Neutrophil (primary cell): ENCODE results near the gene DNAH14.

ENCODE experiments used
- H3K27ac ChIP-seq: fragments of 200-600 bp; sonication (generic); 2 replicates; pipeline ENCODE4 v1.5.1; 2016; ENCODE audit warnings: mild to moderate bottlenecking, moderate library complexity
- H3K27me3 ChIP-seq: fragments of 200-600 bp; sonication (generic); 2 replicates; pipeline ENCODE4 v1.6.0; 2016; ENCODE audit warnings: mild to moderate bottlenecking
- H3K36me3 ChIP-seq: fragments of 200-600 bp; sonication (generic); 2 replicates; pipeline ENCODE4 v1.5.1; 2017
- H3K4me1 ChIP-seq, 2 experiments: fragments of 200-600 bp in 1 of 2; sonication (generic) in 1 of 2; 1 replicate in 1 of 2; 2 replicates in 1 of 2; pipeline versions ENCODE4 v1.5.1 to v1.6.1; 2013 to 2016; ENCODE audit warnings: low read depth in 1 of 2, low read length in 1 of 2, mild to moderate bottlenecking in 1 of 2, moderate library complexity in 1 of 2; ENCODE audit not compliant: control insufficient read depth in 1 of 2, insufficient read depth in 1 of 2
- H3K4me3 ChIP-seq, 2 experiments: fragments of 200-600 bp in 1 of 2; sonication (generic) in 1 of 2; 1 replicate in 1 of 2; 2 replicates in 1 of 2; pipeline ENCODE4 v1.5.1; 2013 to 2016; ENCODE audit warnings: low read depth in 1 of 2, low read length in 1 of 2, mild to moderate bottlenecking in 1 of 2, moderate library complexity in 1 of 2
- H3K9me3 ChIP-seq: fragments of 200-600 bp; sonication (generic); 2 replicates; pipeline ENCODE4 v1.5.1; 2016
- TF ChIP-seq, protein P1 (sequence below): fragments of 200-600 bp; sonication (generic); IDR thresholded peaks from 2 replicates; pipeline ENCODE4 v1.5.1; 2016; ENCODE audit warnings: antibody characterized with exemption

The DNAH14 gene

DNA sequence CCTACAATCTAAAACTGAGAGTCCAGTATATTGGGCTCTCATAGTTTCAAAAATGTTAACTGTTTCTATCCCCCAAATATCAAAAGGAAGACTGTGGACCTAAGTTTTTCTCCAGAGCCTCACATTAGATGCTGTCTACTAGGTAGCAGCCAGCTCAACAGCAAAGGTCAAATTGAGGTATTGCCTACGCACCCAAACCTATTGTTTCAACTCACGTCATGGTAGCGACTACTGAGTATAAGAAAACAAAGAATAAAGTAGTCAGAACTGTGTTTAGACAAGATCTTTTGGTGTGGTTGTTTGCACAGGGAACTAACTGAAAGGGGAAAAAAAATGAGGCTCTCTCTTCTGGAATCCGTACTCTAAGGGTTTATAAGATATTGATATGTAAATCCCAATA lies 325.2 kb downstream of the DNAH14 start:
- Histone ChIP-seq H3K4me3 (no peak overlapping the region), H3K9me3 (no peaks in the 10 kb centered on the region), H3K4me1 (peaks cover 0 to 4% of the 10 kb centered on the region in 2 experiments), H3K36me3 (no peaks in the 10 kb centered on the region), H3K27ac (no peak overlapping the region), H3K27me3 (no peaks in the 10 kb centered on the region)
- TF ChIP-seq, protein P1, sequence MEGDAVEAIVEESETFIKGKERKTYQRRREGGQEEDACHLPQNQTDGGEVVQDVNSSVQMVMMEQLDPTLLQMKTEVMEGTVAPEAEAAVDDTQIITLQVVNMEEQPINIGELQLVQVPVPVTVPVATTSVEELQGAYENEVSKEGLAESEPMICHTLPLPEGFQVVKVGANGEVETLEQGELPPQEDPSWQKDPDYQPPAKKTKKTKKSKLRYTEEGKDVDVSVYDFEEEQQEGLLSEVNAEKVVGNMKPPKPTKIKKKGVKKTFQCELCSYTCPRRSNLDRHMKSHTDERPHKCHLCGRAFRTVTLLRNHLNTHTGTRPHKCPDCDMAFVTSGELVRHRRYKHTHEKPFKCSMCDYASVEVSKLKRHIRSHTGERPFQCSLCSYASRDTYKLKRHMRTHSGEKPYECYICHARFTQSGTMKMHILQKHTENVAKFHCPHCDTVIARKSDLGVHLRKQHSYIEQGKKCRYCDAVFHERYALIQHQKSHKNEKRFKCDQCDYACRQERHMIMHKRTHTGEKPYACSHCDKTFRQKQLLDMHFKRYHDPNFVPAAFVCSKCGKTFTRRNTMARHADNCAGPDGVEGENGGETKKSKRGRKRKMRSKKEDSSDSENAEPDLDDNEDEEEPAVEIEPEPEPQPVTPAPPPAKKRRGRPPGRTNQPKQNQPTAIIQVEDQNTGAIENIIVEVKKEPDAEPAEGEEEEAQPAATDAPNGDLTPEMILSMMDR, result no peak

DNA sequence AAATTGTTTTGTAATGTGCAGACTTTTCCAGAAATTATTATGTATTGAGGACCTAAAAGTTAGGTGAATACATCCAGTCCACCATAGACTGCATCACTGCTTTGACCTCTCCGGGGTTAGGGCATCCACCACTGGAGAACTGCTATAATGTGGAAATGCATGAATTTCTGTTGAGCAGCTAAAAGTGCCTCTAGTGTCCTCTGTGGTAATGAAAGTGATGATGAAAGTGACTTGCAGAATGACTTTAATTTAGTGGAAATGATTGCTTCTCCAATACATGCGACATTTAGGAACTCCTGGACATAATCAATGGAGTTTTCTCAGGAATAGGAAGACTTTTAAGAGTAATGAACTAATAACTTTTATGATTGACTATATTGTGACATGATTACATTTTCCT lies 327.6 kb downstream of the DNAH14 start:
- H3K27ac ChIP-seq, result no peak overlapping the region
- no peaks in the 10 kb centered on the region for H3K4me1 ChIP-seq
- no peak overlapping the region for H3K4me3 ChIP-seq
- no peaks in the 10 kb centered on the region for H3K9me3 ChIP-seq
- no peaks in the 10 kb centered on the region for H3K36me3 ChIP-seq
- no peaks in the 10 kb centered on the region for H3K27me3 ChIP-seq
- TF ChIP-seq, protein P1, result no peak

DNA sequence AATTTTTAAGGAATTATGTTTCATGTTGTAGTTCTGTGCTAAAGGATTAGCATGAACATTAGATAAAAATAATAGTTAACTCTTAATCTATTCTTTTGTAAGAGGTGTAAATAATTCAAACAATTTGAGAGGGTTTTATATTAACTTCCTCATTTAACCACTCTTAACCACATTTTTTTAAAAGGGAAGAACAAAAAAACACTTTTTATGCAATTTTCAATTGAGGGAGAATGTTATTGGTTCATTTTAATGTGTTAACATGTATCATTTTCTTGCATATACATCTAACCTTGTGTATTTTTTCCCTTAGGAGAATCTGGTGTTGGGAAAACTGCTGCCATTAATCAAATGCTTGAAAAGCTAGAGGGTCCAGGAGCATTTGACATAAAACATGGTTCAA lies 329.3 kb downstream of the DNAH14 start:
- H3K27me3 ChIP-seq, result no peaks in the 10 kb centered on the region
- H3K27ac ChIP-seq, result no peak overlapping the region
- no peaks in the 10 kb centered on the region for H3K4me1 ChIP-seq
- no peaks in the 10 kb centered on the region for H3K36me3 ChIP-seq
- H3K9me3 ChIP-seq, result no peaks in the 10 kb centered on the region
- TF ChIP-seq, protein P1, result no peak
- H3K4me3 ChIP-seq, result no peak overlapping the region

DNA sequence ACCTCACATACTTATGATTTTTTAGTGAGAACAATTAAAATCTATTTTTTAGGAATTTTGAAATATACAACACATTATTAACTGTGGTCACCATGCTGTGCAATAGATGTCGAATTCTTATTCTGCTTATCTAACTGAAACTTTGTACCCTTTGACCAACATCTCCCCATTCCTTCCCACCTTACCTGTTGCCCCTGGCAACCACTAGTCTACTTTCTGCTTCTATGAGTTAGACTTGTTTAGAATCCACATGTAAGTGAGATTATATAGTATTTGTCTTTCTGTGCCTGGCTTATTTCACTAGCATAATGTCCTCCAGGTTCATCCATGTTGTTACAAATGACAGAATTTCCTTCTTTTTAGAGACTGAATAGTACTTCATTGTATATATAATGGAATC lies 330.1 kb downstream of the DNAH14 start:
- H3K4me1 ChIP-seq, result no peaks in the 10 kb centered on the region
- no peaks in the 10 kb centered on the region for H3K9me3 ChIP-seq
- H3K36me3 ChIP-seq, result no peaks in the 10 kb centered on the region
- no peaks in the 10 kb centered on the region for H3K27me3 ChIP-seq
- no peak overlapping the region for H3K4me3 ChIP-seq
- H3K27ac ChIP-seq, result no peak overlapping the region
- TF ChIP-seq, protein P1, result no peak

DNA sequence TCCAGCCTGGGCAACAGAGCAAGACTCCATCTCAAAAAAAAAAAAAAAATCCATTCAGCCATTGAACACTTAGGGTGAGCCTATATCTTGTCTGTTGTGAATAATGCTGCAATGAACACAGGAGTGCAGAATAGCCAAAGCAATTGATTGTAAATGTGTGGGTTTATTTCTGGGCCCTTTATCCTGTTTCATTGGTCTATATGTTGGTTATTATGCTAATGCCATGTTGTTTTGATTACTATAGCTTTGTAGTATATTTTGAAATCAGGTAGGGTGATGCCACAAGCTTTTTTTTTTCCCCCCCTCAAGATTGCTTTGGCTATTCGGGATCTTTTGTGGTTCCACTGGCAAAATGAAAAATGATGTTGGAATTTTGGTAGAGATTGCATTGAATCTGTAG lies 330.8 kb downstream of the DNAH14 start:
- TF ChIP-seq, protein P1, result no peak
- Histone ChIP-seq H3K27ac (no peak overlapping the region), H3K4me3 (no peak overlapping the region), H3K27me3 (no peaks in the 10 kb centered on the region), H3K9me3 (no peaks in the 10 kb centered on the region), H3K36me3 (no peaks in the 10 kb centered on the region), H3K4me1 (no peaks in the 10 kb centered on the region)

DNA sequence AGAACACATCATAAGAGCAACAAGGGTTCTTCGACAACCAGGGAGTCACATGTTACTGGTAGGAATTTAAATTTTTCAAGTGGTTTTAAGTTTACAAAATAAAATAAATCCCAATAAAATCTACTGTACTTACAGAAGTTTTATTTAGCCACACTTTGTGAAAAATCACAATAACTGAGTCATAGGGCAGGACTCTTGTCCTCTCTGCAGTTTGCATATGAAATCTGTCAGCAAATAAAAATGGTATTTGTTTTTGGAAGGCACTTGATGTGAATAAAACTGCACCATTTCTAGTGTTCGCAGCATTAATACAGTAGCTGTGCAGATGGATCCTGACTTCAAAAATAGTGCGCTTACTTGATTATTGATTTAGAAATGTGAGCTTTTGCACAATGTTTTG lies 348.0 kb downstream of the DNAH14 start:
- H3K36me3 ChIP-seq, result no peaks in the 10 kb centered on the region
- no peaks in the 10 kb centered on the region for H3K4me1 ChIP-seq
- no peak overlapping the region for H3K27ac ChIP-seq
- peaks cover 4% of the 10 kb centered on the region for H3K9me3 ChIP-seq
- no peaks in the 10 kb centered on the region for H3K27me3 ChIP-seq
- H3K4me3 ChIP-seq, result no peak overlapping the region
- TF ChIP-seq, protein P1, result no peak
